Coronary artery (tissue), 2 donors: ENCODE results near the gene CINP.
A peak's percentile ranks its signal among the peaks of the same experiment; 100 is the strongest.

ENCODE experiments used
- DNase-seq: peaks from one replicate; pipeline ENCODE4 v3.0.0-alpha.2; 2017; ENCODE audit warnings: low spot score
- H3K27ac ChIP-seq, 2 donors: fragments of 200-600 bp; sonication (generic); one replicate each; pipeline ENCODE4 v1.5.1; 2016 to 2019
- H3K4me3 ChIP-seq: fragments of 200-600 bp; sonication (generic); 2 replicates; pipeline ENCODE4 v1.5.1; 2016; ENCODE audit warnings: mild to moderate bottlenecking, moderate library complexity
- CTCF ChIP-seq: fragments of 200-600 bp; sonication (generic); IDR thresholded peaks from one replicate; pipeline ENCODE4 v1.5.1; 2019; ENCODE audit warnings: antibody characterized with exemption

Gene CINP

GRCh38 chr14:102323102-102323501, 39.6 kb downstream of the CINP start:
- no peak overlapping the region for H3K4me3 ChIP-seq
- peak; percentile 20 for TF ChIP-seq CTCF
- H3K27ac ChIP-seq = peak overlapping the region; percentile 39 to 62
- DNase-seq = peak; percentile 79

- TF ChIP-seq CTCF = no peak
- DNase-seq = no peak
- no peak overlapping the region for H3K27ac ChIP-seq
- no peak overlapping the region for H3K4me3 ChIP-seq
Observed at GRCh38 chr14:102321456-102322422, 41.0 kb downstream of the CINP start.

GRCh38 chr14:102320671-102321455, 41.8 kb downstream of the CINP start:
- Histone ChIP-seq H3K27ac (peak overlapping the region; percentile 94 to 96), H3K4me3 (peak overlapping the region; percentile 90)
- no peak for DNase-seq
- no peak for TF ChIP-seq CTCF

GRCh38 chr14:102320033-102320660, 42.5 kb downstream of the CINP start:
- TF ChIP-seq CTCF = no peak
- Histone ChIP-seq H3K4me3 (peak overlapping the region; percentile 90), H3K27ac (peak overlapping the region; percentile 94 to 96)
- peak; percentile 81 for DNase-seq

- no peak for TF ChIP-seq CTCF
- Histone ChIP-seq H3K27ac (peak within 1 kb of the TSS; percentile 94 to 96), H3K4me3 (peak within 1 kb of the TSS; percentile 90)
- DNase-seq = peak; percentile 95
Observed at GRCh38 chr14:102319351-102320032, 43.2 kb downstream of the CINP start, which contains the start of gene ZNF839. Gene ZNF839, plus strand, starts transcription at chr14:102319746. Its CDS starts 20 bp downstream, at chr14:102319766.

GRCh38 chr14:102318781-102319276, 43.9 kb downstream of the CINP start:
- peak overlapping the region; percentile 94 to 96 for H3K27ac ChIP-seq
- no peak for TF ChIP-seq CTCF
- peak overlapping the region; percentile 90 for H3K4me3 ChIP-seq
- DNase-seq = peak; percentile 75
